Measurements from ENCODE around the gene AMELY.
"Not testable (repeated sequence)": the region's sequence is repeated elsewhere in the genome, so short reads cannot be mapped to it uniquely, and the experiment has no call there.

DNA sequence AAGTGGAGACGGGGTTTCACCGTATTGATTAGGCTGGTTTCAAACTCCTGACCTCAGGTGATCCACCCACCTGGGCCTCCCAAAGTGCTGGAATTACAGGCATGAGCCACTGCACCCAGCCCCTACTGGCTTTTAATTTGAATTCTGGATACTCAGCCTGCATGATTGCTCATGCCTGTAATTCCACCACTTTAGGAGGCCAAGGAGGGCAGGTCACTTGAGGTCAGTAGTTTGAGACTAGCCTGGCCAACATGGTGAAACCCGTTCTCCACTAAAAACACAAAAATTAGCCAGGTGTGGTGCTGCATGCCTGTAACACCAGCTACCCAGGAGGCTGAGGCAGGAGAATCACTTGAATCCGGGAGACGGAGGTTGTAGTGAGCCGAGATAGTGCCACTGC is 3.5 kb downstream of the AMELY start:
- TF ChIP-seq, protein P1, sequence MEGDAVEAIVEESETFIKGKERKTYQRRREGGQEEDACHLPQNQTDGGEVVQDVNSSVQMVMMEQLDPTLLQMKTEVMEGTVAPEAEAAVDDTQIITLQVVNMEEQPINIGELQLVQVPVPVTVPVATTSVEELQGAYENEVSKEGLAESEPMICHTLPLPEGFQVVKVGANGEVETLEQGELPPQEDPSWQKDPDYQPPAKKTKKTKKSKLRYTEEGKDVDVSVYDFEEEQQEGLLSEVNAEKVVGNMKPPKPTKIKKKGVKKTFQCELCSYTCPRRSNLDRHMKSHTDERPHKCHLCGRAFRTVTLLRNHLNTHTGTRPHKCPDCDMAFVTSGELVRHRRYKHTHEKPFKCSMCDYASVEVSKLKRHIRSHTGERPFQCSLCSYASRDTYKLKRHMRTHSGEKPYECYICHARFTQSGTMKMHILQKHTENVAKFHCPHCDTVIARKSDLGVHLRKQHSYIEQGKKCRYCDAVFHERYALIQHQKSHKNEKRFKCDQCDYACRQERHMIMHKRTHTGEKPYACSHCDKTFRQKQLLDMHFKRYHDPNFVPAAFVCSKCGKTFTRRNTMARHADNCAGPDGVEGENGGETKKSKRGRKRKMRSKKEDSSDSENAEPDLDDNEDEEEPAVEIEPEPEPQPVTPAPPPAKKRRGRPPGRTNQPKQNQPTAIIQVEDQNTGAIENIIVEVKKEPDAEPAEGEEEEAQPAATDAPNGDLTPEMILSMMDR (IDR thresholded peaks at IDR 0.05), result not testable (repeated sequence)
- not testable (repeated sequence) for TF ChIP-seq POLR2A (IDR thresholded peaks at IDR 0.05)
